Mesenchymal stem cell (in vitro differentiated cells and primary cell): ENCODE measurements around the gene FXYD1.
A peak's percentile ranks its signal among the peaks of the same experiment; 100 is the strongest.

Experiments used
- DNase-seq: peaks from one replicate; pipeline ENCODE4 v3.0.0-alpha.2; 2013
- H2AFZ ChIP-seq: one replicate; pipeline ENCODE4 v1.6.1; 2013; ENCODE audit warnings: low read depth, mild to moderate bottlenecking, control low read depth, inconsistent platforms, low read length, moderate library complexity
- H2AK5ac ChIP-seq: 2 replicates; pipeline ENCODE4 v1.6.1; 2013; ENCODE audit warnings: low read length, moderate library complexity, mild to moderate bottlenecking, inconsistent platforms; ENCODE audit not compliant: severe bottlenecking
- H2BK120ac ChIP-seq: one replicate; pipeline ENCODE4 v1.6.1; 2013; ENCODE audit warnings: low read depth, mild to moderate bottlenecking, inconsistent platforms, low read length, moderate library complexity
- H2BK12ac ChIP-seq, 2 experiments: one replicate each; pipeline ENCODE4 v1.6.1; 2013; ENCODE audit warnings: inconsistent platforms in 2 of 2, low read length in 2 of 2, mild to moderate bottlenecking in 2 of 2, moderate library complexity in 2 of 2, control low read depth in 1 of 2
- H2BK15ac ChIP-seq: one replicate; pipeline ENCODE4 v1.6.1; 2013; ENCODE audit warnings: mild to moderate bottlenecking, low read depth, inconsistent platforms; ENCODE audit not compliant: poor library complexity, severe bottlenecking
- H2BK5ac ChIP-seq: 2 replicates; pipeline ENCODE4 v1.6.1; 2013; ENCODE audit warnings: low read depth, mild to moderate bottlenecking, low read length, control low read depth, inconsistent platforms; ENCODE audit not compliant: poor library complexity, severe bottlenecking
- H3K14ac ChIP-seq, 2 experiments: one replicate each; pipeline ENCODE4 v1.6.1; 2013; ENCODE audit warnings: inconsistent platforms in 2 of 2, low read length in 2 of 2, control low read depth in 1 of 2, mild to moderate bottlenecking in 1 of 2, moderate library complexity in 1 of 2
- H3K18ac ChIP-seq, 2 experiments: one replicate each; pipeline ENCODE4 v1.6.1; 2013; ENCODE audit warnings: inconsistent platforms in 2 of 2, low read length in 2 of 2, control low read depth in 1 of 2, low read depth in 1 of 2, mild to moderate bottlenecking in 1 of 2
- H3K23ac ChIP-seq, 2 experiments: one replicate each; pipeline ENCODE4 v1.6.1; 2013; ENCODE audit warnings: inconsistent platforms in 2 of 2, low read length in 2 of 2, mild to moderate bottlenecking in 2 of 2, moderate library complexity in 2 of 2, control low read depth in 1 of 2
- H3K27ac ChIP-seq: 2 replicates; pipeline ENCODE4 v1.5.1; 2013; ENCODE audit warnings: mild to moderate bottlenecking, moderate library complexity, low read length, control low read depth, inconsistent platforms; ENCODE audit not compliant: poor library complexity, severe bottlenecking
- H3K27me3 ChIP-seq, 2 experiments: 2 replicates each; pipeline versions ENCODE4 v1.6.1 to v1.7.0; 2013; ENCODE audit warnings: low read length in 2 of 2, mild to moderate bottlenecking in 2 of 2, moderate library complexity in 2 of 2, control low read depth in 1 of 2, inconsistent platforms in 1 of 2; ENCODE audit not compliant: control insufficient read depth in 1 of 2, insufficient read depth in 1 of 2
- H3K36me3 ChIP-seq, 2 experiments: 2 replicates each; pipeline versions ENCODE4 v1.6.1 to v1.7.0; 2013; ENCODE audit warnings: low read length in 2 of 2, control low read depth in 1 of 2, inconsistent platforms in 1 of 2, low read depth in 1 of 2, mild to moderate bottlenecking in 1 of 2; ENCODE audit not compliant: insufficient read depth in 2 of 2, control insufficient read depth in 1 of 2
- H3K4ac ChIP-seq, 2 experiments: one replicate each; pipeline ENCODE4 v1.6.1; 2013; ENCODE audit warnings: inconsistent platforms in 2 of 2, low read length in 2 of 2, mild to moderate bottlenecking in 2 of 2, moderate library complexity in 2 of 2, control low read depth in 1 of 2, low read depth in 1 of 2
- H3K4me1 ChIP-seq: 2 replicates; pipeline ENCODE4 v1.6.1; 2013; ENCODE audit warnings: low read depth, low read length, control low read depth; ENCODE audit not compliant: control insufficient read depth, insufficient read depth
- H3K4me2 ChIP-seq: 2 replicates; pipeline ENCODE4 v1.6.1; 2013; ENCODE audit warnings: low read length, mild to moderate bottlenecking, inconsistent platforms; ENCODE audit not compliant: poor library complexity, severe bottlenecking
- H3K4me3 ChIP-seq, 2 experiments: 2 replicates each; pipeline versions ENCODE4 v1.5.1 to v1.7.0; 2013; ENCODE audit warnings: low read length in 2 of 2, mild to moderate bottlenecking in 2 of 2, control low read depth in 1 of 2, low read depth in 1 of 2; ENCODE audit not compliant: insufficient read depth in 1 of 2
- H3K79me1 ChIP-seq: replicated peaks from 2 replicates; pipeline ENCODE4 v1.6.1; 2013; ENCODE audit warnings: mild to moderate bottlenecking, control low read depth, low read length, inconsistent platforms; ENCODE audit not compliant: poor library complexity, severe bottlenecking
- H3K9ac ChIP-seq: 2 replicates; pipeline ENCODE4 v1.7.0; 2013; ENCODE audit warnings: mild to moderate bottlenecking, low read length, moderate library complexity
- H3K9me3 ChIP-seq: 2 replicates; pipeline ENCODE4 v1.7.0; 2013; ENCODE audit warnings: mild to moderate bottlenecking, low read length; ENCODE audit not compliant: control insufficient read depth
- H4K8ac ChIP-seq: one replicate; pipeline ENCODE4 v1.6.1; 2013; ENCODE audit warnings: inconsistent platforms, mild to moderate bottlenecking, low read length, moderate library complexity
- H4K91ac ChIP-seq: one replicate; pipeline ENCODE4 v1.6.1; 2013; ENCODE audit warnings: mild to moderate bottlenecking, low read length, inconsistent platforms
- WGBS: methylation state at CpG from one replicate; pipeline ENCODE4 v1.1.7; 2013; ENCODE audit warnings: mixed read lengths; 5-methylcytosine and 5-hydroxymethylcytosine counted together

Gene FXYD1

GRCh38 chr19:35098413-35099049, 40.1 kb upstream of the FXYD1 start:
- H3K79me1 ChIP-seq = no peaks in the 10 kb centered on the region
- H3K4me1 ChIP-seq = peaks cover 3% of the 10 kb centered on the region
- H2BK120ac ChIP-seq = no peak overlapping the region
- H2BK15ac ChIP-seq = no peak overlapping the region
- no peak overlapping the region for H3K4me2 ChIP-seq
- no peak overlapping the region for H3K9ac ChIP-seq
- no peak overlapping the region for H4K8ac ChIP-seq
- no peak overlapping the region for H2BK5ac ChIP-seq
- DNase-seq = no peak
- no peak overlapping the region for H2AK5ac ChIP-seq
- H3K27ac ChIP-seq = no peak overlapping the region
- no peak overlapping the region for H3K18ac ChIP-seq
- H3K9me3 ChIP-seq = no peaks in the 10 kb centered on the region
- H3K14ac ChIP-seq = no peak overlapping the region
- no peak overlapping the region for H3K4me3 ChIP-seq
- 91% methylated on average over 29 of the region's 29 CpGs for WGBS
- H3K4ac ChIP-seq = no peak overlapping the region
- H2BK12ac ChIP-seq = no peak overlapping the region
- H3K23ac ChIP-seq = no peak overlapping the region
- no peaks in the 10 kb centered on the region for H3K36me3 ChIP-seq
- H2AFZ ChIP-seq = no peak overlapping the region
- peaks cover 6 to 9% of the 10 kb centered on the region in 2 experiments for H3K27me3 ChIP-seq
- H4K91ac ChIP-seq = no peak overlapping the region

GRCh38 chr19:35099155-35099896, 39.3 kb upstream of the FXYD1 start:
- Histone ChIP-seq H3K23ac (no peak overlapping the region), H3K4me1 (peaks cover 3% of the 10 kb centered on the region), H2BK15ac (no peak overlapping the region), H3K79me1 (no peaks in the 10 kb centered on the region), H4K91ac (no peak overlapping the region), H3K4me2 (no peak overlapping the region), H3K18ac (no peak overlapping the region), H2BK12ac (no peak overlapping the region), H3K36me3 (no peaks in the 10 kb centered on the region), H3K9me3 (no peaks in the 10 kb centered on the region), H3K14ac (no peak overlapping the region), H3K27me3 (peaks cover 6 to 9% of the 10 kb centered on the region in 2 experiments), H3K9ac (no peak overlapping the region), H4K8ac (no peak overlapping the region), H2AFZ (no peak overlapping the region), H2AK5ac (no peak overlapping the region), H3K4me3 (no peak overlapping the region), H2BK5ac (no peak overlapping the region), H3K27ac (no peak overlapping the region), H3K4ac (no peak overlapping the region), H2BK120ac (no peak overlapping the region)
- 81% methylated on average over 21 of the region's 21 CpGs for WGBS
- no peak for DNase-seq

- Histone ChIP-seq H3K4me3 (no peak overlapping the region), H3K23ac (no peak overlapping the region), H2AK5ac (no peak overlapping the region), H2BK120ac (no peak overlapping the region), H3K36me3 (no peaks in the 10 kb centered on the region), H2BK15ac (no peak overlapping the region), H4K8ac (no peak overlapping the region), H3K27ac (no peak overlapping the region), H4K91ac (no peak overlapping the region), H3K4me2 (no peak overlapping the region), H3K79me1 (no peaks in the 10 kb centered on the region), H3K27me3 (peaks cover 6 to 9% of the 10 kb centered on the region in 2 experiments), H2BK5ac (no peak overlapping the region), H3K14ac (no peak overlapping the region), H3K9ac (no peak overlapping the region), H3K18ac (no peak overlapping the region), H2AFZ (no peak overlapping the region), H3K4me1 (peaks cover 3% of the 10 kb centered on the region), H3K4ac (no peak overlapping the region), H2BK12ac (no peak overlapping the region), H3K9me3 (no peaks in the 10 kb centered on the region)
- WGBS = 91% methylated on average over 13 of the region's 13 CpGs
- DNase-seq = no peak
These were observed 38.7 kb upstream of the FXYD1 start for GRCh38 chr19:35099897-35100275.

GRCh38 chr19:35100588-35101533, 37.8 kb upstream of the FXYD1 start:
- Histone ChIP-seq H2BK15ac (no peak overlapping the region), H2BK12ac (no peak overlapping the region), H2BK120ac (no peak overlapping the region), H4K8ac (no peak overlapping the region), H3K23ac (no peak overlapping the region), H3K9ac (no peak overlapping the region), H3K18ac (no peak overlapping the region), H3K27me3 (peaks cover 6 to 9% of the 10 kb centered on the region in 2 experiments), H2AK5ac (no peak overlapping the region), H3K4me2 (no peak overlapping the region), H3K27ac (no peak overlapping the region), H3K79me1 (no peaks in the 10 kb centered on the region), H4K91ac (no peak overlapping the region), H3K4me3 (no peak overlapping the region), H3K36me3 (no peaks in the 10 kb centered on the region), H2AFZ (no peak overlapping the region), H3K4me1 (peaks cover 3% of the 10 kb centered on the region), H3K14ac (peak overlapping the region in 1 of 2 experiments; percentile 57), H3K4ac (no peak overlapping the region), H2BK5ac (no peak overlapping the region), H3K9me3 (no peaks in the 10 kb centered on the region)
- DNase-seq = no peak
- WGBS = 73% methylated on average over 16 of the region's 16 CpGs
